ENCODE data around the gene CREBZF. TPM values are rescaled to one million over a fixed set of nuclear protein-coding genes. Genes with fewer than 3 reads are reported as not detected.

The CREBZF gene
- total RNA-seq, 1 donor from 2014 or later = 21.4 TPM

- no peaks in the 10 kb centered on the region for H3K27me3 ChIP-seq (ENCODE audit: control insufficient read depth, insufficient read depth, low read length)
- TF ChIP-seq CTCF (IDR thresholded peaks at IDR 0.05; ENCODE audit: insufficient read depth, low read length, poor library complexity, severe bottlenecking) = peak; percentile 57
- H3K36me3 ChIP-seq (ENCODE audit: control insufficient read depth, insufficient read depth, low read length) = no peaks in the 10 kb centered on the region
- H3K4me3 ChIP-seq (ENCODE audit: low read depth, low read length) = no peak overlapping the region
- DNase-seq (ENCODE audit: low read depth) = no peak
These were observed 29.6 kb upstream of the CREBZF start for GRCh38 chr11:85694385-85694980.

GRCh38 chr11:85685820-85686459 lies 21.0 kb upstream of the CREBZF start, which contains the start of gene CCDC89:
Gene CCDC89, minus strand, starts transcription at chr11:85686195. Its CDS starts 65 bp downstream, at chr11:85686130.
- no peaks in the 10 kb centered on the region for H3K27me3 ChIP-seq (ENCODE audit: control insufficient read depth, insufficient read depth, low read length)
- no peak for TF ChIP-seq CTCF (IDR thresholded peaks at IDR 0.05; ENCODE audit: insufficient read depth, low read length, poor library complexity, severe bottlenecking)
- no peaks in the 10 kb centered on the region for H3K36me3 ChIP-seq (ENCODE audit: control insufficient read depth, insufficient read depth, low read length)
- DNase-seq (ENCODE audit: low read depth) = peak; percentile 90
- peak within 1 kb of the TSS; percentile 12 for H3K4me3 ChIP-seq (ENCODE audit: low read depth, low read length)

GRCh38 chr11:85685125-85685819 lies 20.3 kb upstream of the CREBZF start:
- H3K27me3 ChIP-seq (ENCODE audit: control insufficient read depth, insufficient read depth, low read length) = no peaks in the 10 kb centered on the region
- no peaks in the 10 kb centered on the region for H3K36me3 ChIP-seq (ENCODE audit: control insufficient read depth, insufficient read depth, low read length)
- H3K4me3 ChIP-seq (ENCODE audit: low read depth, low read length) = peak overlapping the region; percentile 12
- no peak for DNase-seq (ENCODE audit: low read depth)
- no peak for TF ChIP-seq CTCF (IDR thresholded peaks at IDR 0.05; ENCODE audit: insufficient read depth, low read length, poor library complexity, severe bottlenecking)

- peak overlapping the region; percentile 62 for H3K4me3 ChIP-seq (ENCODE audit: low read depth, low read length)
- no peaks in the 10 kb centered on the region for H3K27me3 ChIP-seq (ENCODE audit: control insufficient read depth, insufficient read depth, low read length)
- TF ChIP-seq CTCF (IDR thresholded peaks at IDR 0.05; ENCODE audit: insufficient read depth, low read length, poor library complexity, severe bottlenecking) = no peak
- DNase-seq (ENCODE audit: low read depth) = no peak
- no peaks in the 10 kb centered on the region for H3K36me3 ChIP-seq (ENCODE audit: control insufficient read depth, insufficient read depth, low read length)
These were observed 17.7 kb upstream of the CREBZF start for GRCh38 chr11:85682330-85683305.

GRCh38 chr11:85680897-85681296 lies 16.0 kb upstream of the CREBZF start:
- H3K4me3 ChIP-seq (ENCODE audit: low read depth, low read length) = no peak overlapping the region
- H3K27me3 ChIP-seq (ENCODE audit: control insufficient read depth, insufficient read depth, low read length) = no peaks in the 10 kb centered on the region
- TF ChIP-seq CTCF (IDR thresholded peaks at IDR 0.05; ENCODE audit: insufficient read depth, low read length, poor library complexity, severe bottlenecking) = no peak
- H3K36me3 ChIP-seq (ENCODE audit: control insufficient read depth, insufficient read depth, low read length) = no peaks in the 10 kb centered on the region
- DNase-seq (ENCODE audit: low read depth) = no peak

All from kidney epithelial cell (primary cell).